Activated naive CD4-positive, alpha-beta T cell treated with anti-CD3 and anti-CD28 coated beads, Interleukin-2, amount 50 U/mL, for 16 hours (primary cell): ENCODE results near the gene PODXL.
A peak's percentile ranks its signal among the peaks of the same experiment; 100 is the strongest.

ENCODE experiments used
- DNase-seq: peaks from one replicate; pipeline ENCODE4 v3.0.0-alpha.2; 2020

PODXL gene

GRCh38 chr7:131556053-131556908 is at the start of gene PODXL:
Gene PODXL (minus strand): TSS chr7:131556628. CDS start chr7:131556359, 269 bp downstream.
- peak; percentile 47 for DNase-seq

GRCh38 chr7:131605280-131605878 is 49.0 kb upstream of the PODXL start:
- DNase-seq, result no peak

GRCh38 chr7:131604841-131605279 is 48.4 kb upstream of the PODXL start:
- no peak for DNase-seq

- DNase-seq, result no peak
Observed at GRCh38 chr7:131603932-131604331, 47.5 kb upstream of the PODXL start.

- DNase-seq, result no peak
Observed at GRCh38 chr7:131602994-131603372, 46.6 kb upstream of the PODXL start.

- no peak for DNase-seq
Observed at GRCh38 chr7:131602304-131602993, 46.0 kb upstream of the PODXL start.

GRCh38 chr7:131600085-131600881 is 43.9 kb upstream of the PODXL start:
- no peak for DNase-seq

GRCh38 chr7:131596785-131597184 is 40.4 kb upstream of the PODXL start:
- no peak for DNase-seq

GRCh38 chr7:131595699-131596098 is 39.3 kb upstream of the PODXL start:
- DNase-seq, result no peak

GRCh38 chr7:131591687-131592319 is 35.4 kb upstream of the PODXL start:
- DNase-seq, result no peak

GRCh38 chr7:131587315-131587923 is 31.0 kb upstream of the PODXL start:
- DNase-seq, result no peak

GRCh38 chr7:131586759-131587158 is 30.3 kb upstream of the PODXL start:
- DNase-seq, result no peak

GRCh38 chr7:131586259-131586658 is 29.8 kb upstream of the PODXL start:
- DNase-seq, result no peak

- no peak for DNase-seq
Observed at GRCh38 chr7:131583430-131583829, 27.0 kb upstream of the PODXL start.

- no peak for DNase-seq
Observed at GRCh38 chr7:131581241-131582051, 25.0 kb upstream of the PODXL start.

- DNase-seq, result no peak
Observed at GRCh38 chr7:131578602-131579001, 22.2 kb upstream of the PODXL start.

- DNase-seq, result no peak
Observed at GRCh38 chr7:131574741-131575140, 18.3 kb upstream of the PODXL start.

- DNase-seq, result no peak
Observed at GRCh38 chr7:131570401-131570800, 14.0 kb upstream of the PODXL start.

- no peak for DNase-seq
Observed at GRCh38 chr7:131568970-131569369, 12.5 kb upstream of the PODXL start.

GRCh38 chr7:131568510-131568909 is 12.1 kb upstream of the PODXL start:
- DNase-seq, result no peak

- no peak for DNase-seq
Observed at GRCh38 chr7:131564640-131565039, 8.2 kb upstream of the PODXL start.
